Right forelimb (tissue), 1 donor: Measurements from ENCODE around the gene SCARF1.

Experiments
- DNase-seq: peaks from one replicate; pipeline ENCODE4 v3.0.0-alpha.2; 2018

Gene SCARF1

DNA sequence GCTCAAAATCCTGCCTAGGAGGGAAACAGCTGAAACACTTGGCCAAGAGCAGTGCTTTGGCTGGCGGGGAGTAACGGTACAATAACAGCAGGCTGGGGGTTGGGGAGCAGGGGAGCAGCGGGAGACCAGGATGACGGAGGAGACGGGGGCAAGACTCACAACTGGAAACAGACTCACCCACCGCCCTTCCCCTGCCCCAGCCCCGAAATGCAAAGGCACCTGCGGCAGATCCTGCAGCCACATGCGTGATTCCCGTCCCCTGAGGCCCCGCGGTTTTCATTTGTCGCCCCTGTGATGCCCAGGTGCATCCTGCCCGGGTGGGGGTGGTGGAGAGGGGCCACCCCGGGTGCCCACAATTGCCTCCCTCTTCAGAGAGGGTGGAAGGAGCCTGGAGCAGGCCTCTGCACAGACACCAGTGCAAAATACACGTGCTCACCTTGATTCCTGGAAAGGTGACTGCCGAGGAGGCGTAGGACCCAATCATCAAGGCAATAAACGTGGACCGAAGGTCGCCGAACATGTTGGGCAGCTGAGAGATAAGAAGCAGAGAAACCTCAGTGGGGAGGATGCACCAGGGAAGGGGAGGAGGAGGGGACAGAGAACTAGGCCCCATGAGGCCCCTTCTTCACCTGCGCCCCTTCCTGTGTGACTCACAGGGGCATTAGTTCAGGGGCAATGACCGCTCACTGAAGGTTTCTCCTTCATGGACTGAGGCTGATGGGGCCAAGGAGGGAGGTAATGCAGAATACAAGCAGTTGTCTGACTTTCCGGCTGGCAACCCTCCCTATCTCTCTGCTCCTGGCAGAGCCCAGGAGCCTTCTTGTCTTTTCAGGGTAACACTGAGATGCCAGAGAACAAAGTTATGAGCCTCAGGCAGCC is 52.5 kb downstream of the SCARF1 start:
- DNase-seq, result no peak

DNA sequence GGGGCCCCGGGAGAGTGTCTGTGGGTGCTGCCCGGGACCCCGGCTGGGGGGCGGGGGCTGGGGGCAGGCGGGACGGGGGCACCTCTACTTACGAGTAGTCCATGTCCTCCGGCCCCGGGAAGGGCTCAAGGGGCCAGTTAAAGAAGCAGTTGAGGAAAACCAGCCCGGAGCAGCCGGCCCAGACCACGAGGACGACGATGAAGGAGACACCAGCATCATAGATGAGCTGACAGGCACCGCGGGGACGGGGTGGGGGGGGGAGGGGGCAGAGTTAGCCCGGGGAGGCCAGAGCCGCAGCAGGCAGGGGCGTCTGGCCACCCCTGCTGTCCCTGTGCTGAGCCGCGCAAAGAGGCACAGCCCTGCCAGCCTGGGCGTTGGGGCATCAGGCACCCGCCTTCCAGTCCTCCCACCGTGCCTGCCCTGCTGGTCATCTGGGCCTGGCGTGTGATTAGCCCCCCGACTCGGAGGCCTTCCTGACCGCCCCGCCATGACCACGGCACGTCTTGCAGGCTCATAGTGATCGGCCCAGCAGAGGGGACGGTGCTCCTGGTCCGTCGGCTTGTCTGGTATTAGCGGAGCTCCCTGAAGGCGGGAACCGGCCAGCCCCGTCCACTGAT is 54.0 kb downstream of the SCARF1 start:
- DNase-seq, result no peak

DNA sequence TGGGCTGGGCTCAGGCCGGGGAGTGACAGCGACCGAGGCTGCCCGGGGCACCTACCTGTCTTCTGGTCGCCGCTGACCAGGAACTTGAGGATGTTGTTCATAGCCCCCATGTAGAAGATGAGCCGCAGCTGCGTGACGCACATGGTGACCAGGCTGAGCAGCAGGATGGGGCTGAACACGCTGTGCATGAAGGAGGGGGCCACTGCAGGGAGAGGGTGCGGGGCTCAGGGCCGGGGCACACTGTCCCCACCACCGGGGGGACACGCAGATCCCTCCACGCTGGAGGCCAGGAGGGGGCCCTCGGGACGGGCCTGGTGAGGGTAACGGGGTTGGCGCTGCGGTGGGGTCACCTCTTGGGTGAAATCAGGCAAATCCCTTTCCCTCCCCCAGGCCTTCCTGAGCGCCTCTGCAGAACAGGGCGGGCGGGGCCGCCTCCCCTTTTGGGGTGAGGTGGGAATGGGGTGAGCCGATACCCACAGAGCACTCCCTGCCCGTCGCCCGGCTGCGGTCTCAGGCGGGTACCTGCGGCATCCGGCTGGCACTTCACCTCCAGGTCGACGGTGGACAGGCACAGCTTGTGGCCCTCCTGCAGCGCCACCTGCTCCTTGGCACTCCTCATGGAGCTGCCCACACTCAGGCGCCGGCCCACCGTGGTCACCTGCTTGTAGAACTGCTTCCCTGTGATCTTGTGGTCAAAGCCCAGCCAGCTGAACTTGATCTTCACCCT is 54.6 kb downstream of the SCARF1 start:
- DNase-seq, result no peak

- no peak for DNase-seq
These were observed 55.3 kb downstream of the SCARF1 start for GRCh38 chr17:1590029-1590746.

DNA sequence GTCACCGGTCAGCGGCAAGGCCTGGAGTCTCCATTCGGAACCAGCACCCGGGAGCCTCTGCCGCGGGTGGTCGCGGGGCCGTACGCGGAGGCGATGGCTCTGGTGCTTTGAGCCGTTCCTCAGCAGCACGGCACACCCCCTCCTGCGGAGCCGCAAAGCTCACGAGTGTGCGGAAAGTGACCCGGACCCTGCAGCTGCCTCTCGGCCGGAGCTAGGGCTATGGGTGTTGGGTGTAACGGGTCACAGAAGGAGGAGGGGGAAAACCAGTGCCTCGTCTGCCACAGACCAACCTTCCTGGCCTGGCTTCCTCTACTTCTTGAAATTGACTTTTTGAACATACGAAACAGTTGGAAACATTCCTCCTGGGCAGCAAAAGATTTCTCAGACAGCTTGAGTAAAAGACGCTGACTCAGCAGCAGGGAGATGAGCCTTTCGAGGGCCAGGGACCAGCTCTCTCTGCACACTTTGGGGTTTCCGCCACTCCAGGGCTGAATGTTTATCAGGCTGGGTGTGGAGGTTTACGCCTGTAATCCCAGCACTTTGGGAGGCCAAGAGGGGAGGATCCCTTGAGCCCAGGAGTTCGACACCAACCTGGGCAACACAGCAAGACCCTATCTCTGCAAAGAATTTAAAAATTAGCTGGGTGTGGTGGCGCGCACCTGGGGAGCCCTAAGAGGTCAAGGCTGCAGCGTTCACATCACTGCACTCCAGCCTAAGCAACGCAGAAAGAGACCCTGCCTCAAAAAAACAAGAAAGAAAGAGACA is 56.5 kb downstream of the SCARF1 start:
- DNase-seq, result no peak

GRCh38 chr17:1584167-1584566 is 61.4 kb downstream of the SCARF1 start:
- no peak for DNase-seq
